GM23248 (cell line): ENCODE results near the gene BMPR1B. TPM values are rescaled to one million over a fixed set of nuclear protein-coding genes. Genes with fewer than 3 reads are reported as not detected.

ENCODE experiments used
- DNase-seq: peaks from one replicate; pipeline ENCODE4 v3.0.0-alpha.2; 2015
- H2AFZ ChIP-seq: fragments of 200-600 bp; sonication (generic); 2 replicates; pipeline ENCODE4 v1.6.1; 2016; ENCODE audit warnings: antibody characterized with exemption
- H3F3A ChIP-seq: fragments of 200-600 bp; sonication (generic); 2 replicates; pipeline ENCODE4 v1.6.1; 2016; ENCODE audit warnings: mild to moderate bottlenecking, antibody characterized with exemption, mixed run types; ENCODE audit not compliant: insufficient read depth
- H3K27ac ChIP-seq: fragments of 200-600 bp; sonication (generic); 2 replicates; pipeline ENCODE4 v1.5.1; 2016; ENCODE audit warnings: mild to moderate bottlenecking
- H3K27me3 ChIP-seq: fragments of 200-600 bp; sonication (generic); replicated peaks from 2 replicates; pipeline ENCODE4 v1.6.1; 2016; ENCODE audit warnings: mild to moderate bottlenecking; ENCODE audit not compliant: insufficient read depth
- H3K36me3 ChIP-seq: fragments of 200-600 bp; sonication (generic); 2 replicates; pipeline ENCODE4 v1.6.1; 2016; ENCODE audit warnings: low read depth, mild to moderate bottlenecking
- H3K4me1 ChIP-seq: fragments of 200-600 bp; sonication (generic); 2 replicates; pipeline ENCODE4 v1.6.1; 2016; ENCODE audit warnings: mild to moderate bottlenecking; ENCODE audit not compliant: insufficient read depth
- H3K4me2 ChIP-seq: fragments of 200-600 bp; sonication (generic); one replicate; pipeline ENCODE4 v1.6.1; 2016; ENCODE audit warnings: mild to moderate bottlenecking; ENCODE audit not compliant: unreplicated experiment
- H3K4me3 ChIP-seq: fragments of 200-600 bp; sonication (generic); 2 replicates; pipeline ENCODE4 v1.5.1; 2016; ENCODE audit warnings: mild to moderate bottlenecking
- H3K79me2 ChIP-seq: fragments of 200-600 bp; sonication (generic); 2 replicates; pipeline ENCODE4 v1.6.1; 2016; ENCODE audit warnings: mild to moderate bottlenecking; ENCODE audit not compliant: insufficient read depth
- H3K9ac ChIP-seq: fragments of 200-600 bp; sonication (generic); 2 replicates; pipeline ENCODE4 v1.6.1; 2016; ENCODE audit warnings: mild to moderate bottlenecking
- H3K9me2 ChIP-seq: fragments of 200-600 bp; sonication (generic); 2 replicates; pipeline ENCODE4 v1.6.1; 2016; ENCODE audit warnings: mixed run types, mild to moderate bottlenecking, moderate library complexity; ENCODE audit not compliant: insufficient read depth
- H3K9me3 ChIP-seq: fragments of 200-600 bp; sonication (generic); one replicate; pipeline ENCODE4 v1.6.1; 2017; ENCODE audit warnings: low read depth
- H4K20me1 ChIP-seq: fragments of 200-600 bp; sonication (generic); 2 replicates; pipeline ENCODE4 v1.6.0; 2016; ENCODE audit not compliant: insufficient read depth
- EZH2 ChIP-seq: fragments of 200-600 bp; sonication (generic); IDR thresholded peaks from 2 replicates; pipeline ENCODE4 v1.6.1; 2018; ENCODE audit warnings: antibody characterized with exemption, mild to moderate bottlenecking; ENCODE audit not compliant: insufficient read depth, poor library complexity, severe bottlenecking
- EZH2phosphoT487 ChIP-seq: fragments of 200-600 bp; sonication (generic); IDR thresholded peaks from 2 replicates; pipeline ENCODE4 v1.6.1; 2018; ENCODE audit warnings: antibody characterized with exemption, moderate library complexity, mild to moderate bottlenecking, low read depth; ENCODE audit not compliant: insufficient read depth
- WGBS, 2 experiments: methylation state at CpG; one replicate each; pipeline ENCODE4 v1.1.6; 2015 to 2017; ENCODE audit warnings: low lambda C conversion rate in 2 of 2, low coverage in 1 of 2; ENCODE audit errors: missing lambda C conversion rate in 2 of 2; 5-methylcytosine and 5-hydroxymethylcytosine counted together
- in situ Hi-C: fragments of 300-500 bp; cut with MboI; formaldehyde crosslinking; loops from 2 replicates; pipeline ENCODE4 v1.15.0; 2020
- polyA plus RNA-seq: library from polyadenylated mRNA; unstranded; fragments of >200 nt; fragmentation: Nextera tagmentation; extraction: Ambion mirVana; gene quantifications from 2 replicates; pipeline ENCODE4 v1.2.1, GENCODE V29; 2016
- total RNA-seq: library from RNA; depleted of rRNA; stranded (reverse); fragments of >200 nt; shearing (Covaris generic); gene quantifications from 2 replicates; pipeline ENCODE4 v1.2.3, GENCODE V29; 2014

The BMPR1B gene
- total and polyA plus RNA-seq, 2 experiments from 2014 or later: 0.60 to 0.76 TPM

- no peak overlapping the region for H3K4me2 ChIP-seq
- H3F3A ChIP-seq: no peaks in the 10 kb centered on the region
- H4K20me1 ChIP-seq: no peaks in the 10 kb centered on the region
- no peaks in the 10 kb centered on the region for H3K4me1 ChIP-seq
- no peak overlapping the region for H3K27ac ChIP-seq
- DNase-seq: peak; percentile 20
- no peak overlapping the region for H3K9ac ChIP-seq
- in situ Hi-C loops: no loop called here
- H3K9me2 ChIP-seq: no peaks in the 10 kb centered on the region
- TF ChIP-seq EZH2phosphoT487: no peak
- no peak for TF ChIP-seq EZH2
- no peaks in the 10 kb centered on the region for H3K36me3 ChIP-seq
- H2AFZ ChIP-seq: no peak overlapping the region
- 100% methylated on average over 1 of the region's 1 CpG for WGBS, 2 experiments
- H3K27me3 ChIP-seq: no peaks in the 10 kb centered on the region
- H3K79me2 ChIP-seq: no peaks in the 10 kb centered on the region
- no peaks in the 10 kb centered on the region for H3K9me3 ChIP-seq
- H3K4me3 ChIP-seq: no peak overlapping the region
These were observed 16.5 kb upstream of the BMPR1B start for GRCh38 chr4:94741304-94741703.

- H2AFZ ChIP-seq: no peak overlapping the region
- H3K79me2 ChIP-seq: no peaks in the 10 kb centered on the region
- H3K9me2 ChIP-seq: no peaks in the 10 kb centered on the region
- no peaks in the 10 kb centered on the region for H3K4me1 ChIP-seq
- H4K20me1 ChIP-seq: no peaks in the 10 kb centered on the region
- H3K9me3 ChIP-seq: no peaks in the 10 kb centered on the region
- no peak overlapping the region for H3K4me2 ChIP-seq
- WGBS, 2 experiments: 51 to 54% methylated on average over 3 of the region's 3 CpGs
- TF ChIP-seq EZH2phosphoT487: no peak
- TF ChIP-seq EZH2: no peak
- DNase-seq: no peak
- H3K9ac ChIP-seq: no peak overlapping the region
- H3F3A ChIP-seq: no peaks in the 10 kb centered on the region
- in situ Hi-C loops: no loop called here
- H3K4me3 ChIP-seq: no peak overlapping the region
- no peaks in the 10 kb centered on the region for H3K36me3 ChIP-seq
- no peak overlapping the region for H3K27ac ChIP-seq
- H3K27me3 ChIP-seq: no peaks in the 10 kb centered on the region
These were observed 13.9 kb upstream of the BMPR1B start for GRCh38 chr4:94743838-94744237.

GRCh38 chr4:94744850-94745249 lies 12.9 kb upstream of the BMPR1B start:
- H3K9me2 ChIP-seq: no peaks in the 10 kb centered on the region
- no peaks in the 10 kb centered on the region for H3K4me1 ChIP-seq
- no peak overlapping the region for H3K27ac ChIP-seq
- no peaks in the 10 kb centered on the region for H3F3A ChIP-seq
- no peak overlapping the region for H3K4me2 ChIP-seq
- WGBS, 2 experiments: 90 to 98% methylated on average over 1 of the region's 1 CpG
- no peaks in the 10 kb centered on the region for H3K79me2 ChIP-seq
- TF ChIP-seq EZH2phosphoT487: no peak
- TF ChIP-seq EZH2: no peak
- no peak overlapping the region for H3K9ac ChIP-seq
- no peak for DNase-seq
- no peaks in the 10 kb centered on the region for H4K20me1 ChIP-seq
- no peaks in the 10 kb centered on the region for H3K36me3 ChIP-seq
- no peaks in the 10 kb centered on the region for H3K9me3 ChIP-seq
- no peak overlapping the region for H2AFZ ChIP-seq
- in situ Hi-C loops: no loop called here
- H3K27me3 ChIP-seq: no peaks in the 10 kb centered on the region
- H3K4me3 ChIP-seq: no peak overlapping the region

- peak; percentile 4 for DNase-seq
- in situ Hi-C loops: no loop called here
- H4K20me1 ChIP-seq: no peaks in the 10 kb centered on the region
- no peaks in the 10 kb centered on the region for H3K9me2 ChIP-seq
- H3K27ac ChIP-seq: no peak overlapping the region
- H3F3A ChIP-seq: no peaks in the 10 kb centered on the region
- H3K9me3 ChIP-seq: no peaks in the 10 kb centered on the region
- no peaks in the 10 kb centered on the region for H3K4me1 ChIP-seq
- H3K4me2 ChIP-seq: no peak overlapping the region
- H3K79me2 ChIP-seq: no peaks in the 10 kb centered on the region
- TF ChIP-seq EZH2phosphoT487 (no peak), EZH2 (no peak)
- H3K27me3 ChIP-seq: no peaks in the 10 kb centered on the region
- H3K4me3 ChIP-seq: no peak overlapping the region
- H2AFZ ChIP-seq: no peak overlapping the region
- no peaks in the 10 kb centered on the region for H3K36me3 ChIP-seq
- no peak overlapping the region for H3K9ac ChIP-seq
- 79 to 82% methylated on average over 3 of the region's 3 CpGs for WGBS, 2 experiments
These were observed 11.0 kb upstream of the BMPR1B start for GRCh38 chr4:94746746-94747145.
